ENCODE measurements around the gene MYH7B.

DNA sequence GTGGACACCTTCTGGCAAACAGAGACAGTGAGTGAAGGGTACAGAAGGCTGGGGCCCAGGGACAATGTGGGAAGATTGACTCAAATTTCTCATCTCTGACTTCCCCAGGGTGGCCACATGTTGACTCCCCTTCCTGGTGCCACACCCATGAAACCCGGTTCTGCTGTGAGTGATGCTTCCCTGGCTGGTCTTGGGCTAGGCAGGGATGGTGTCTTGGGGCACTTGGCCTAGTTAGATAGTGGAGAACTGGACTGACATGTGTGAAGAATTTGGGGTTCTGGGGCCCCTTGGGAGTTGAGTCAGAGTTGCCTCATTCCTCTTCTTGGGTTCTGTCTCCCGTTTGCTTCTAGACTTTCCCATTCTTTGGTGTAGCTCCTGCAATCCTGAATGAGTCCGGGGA is 34.2 kb upstream of the MYH7B start:
- TF ChIP-seq, protein P1, sequence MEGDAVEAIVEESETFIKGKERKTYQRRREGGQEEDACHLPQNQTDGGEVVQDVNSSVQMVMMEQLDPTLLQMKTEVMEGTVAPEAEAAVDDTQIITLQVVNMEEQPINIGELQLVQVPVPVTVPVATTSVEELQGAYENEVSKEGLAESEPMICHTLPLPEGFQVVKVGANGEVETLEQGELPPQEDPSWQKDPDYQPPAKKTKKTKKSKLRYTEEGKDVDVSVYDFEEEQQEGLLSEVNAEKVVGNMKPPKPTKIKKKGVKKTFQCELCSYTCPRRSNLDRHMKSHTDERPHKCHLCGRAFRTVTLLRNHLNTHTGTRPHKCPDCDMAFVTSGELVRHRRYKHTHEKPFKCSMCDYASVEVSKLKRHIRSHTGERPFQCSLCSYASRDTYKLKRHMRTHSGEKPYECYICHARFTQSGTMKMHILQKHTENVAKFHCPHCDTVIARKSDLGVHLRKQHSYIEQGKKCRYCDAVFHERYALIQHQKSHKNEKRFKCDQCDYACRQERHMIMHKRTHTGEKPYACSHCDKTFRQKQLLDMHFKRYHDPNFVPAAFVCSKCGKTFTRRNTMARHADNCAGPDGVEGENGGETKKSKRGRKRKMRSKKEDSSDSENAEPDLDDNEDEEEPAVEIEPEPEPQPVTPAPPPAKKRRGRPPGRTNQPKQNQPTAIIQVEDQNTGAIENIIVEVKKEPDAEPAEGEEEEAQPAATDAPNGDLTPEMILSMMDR (conservative IDR thresholded peaks at IDR 0.05; ENCODE audit: low read length): no peak
- TF ChIP-seq EZH2phosphoT487 (IDR thresholded peaks at IDR 0.05; ENCODE audit: borderline replicate concordance, low read depth, low read length): no peak
